Trophoblast cell (in vitro differentiated cells and primary cell): Measurements from ENCODE around the gene HS3ST4.
"Not testable (repeated sequence)": the region's sequence is repeated elsewhere in the genome, so short reads cannot be mapped to it uniquely, and the experiment has no call there.

ENCODE experiments used
- DNase-seq, 2 donors: peaks; one replicate each; pipeline ENCODE4 v3.0.0-alpha.2; 2016
- H2AFZ ChIP-seq: 2 replicates; pipeline ENCODE4 v1.6.1; 2013; ENCODE audit warnings: low read length, moderate library complexity, mild to moderate bottlenecking; ENCODE audit not compliant: insufficient read depth, poor library complexity
- H2AK5ac ChIP-seq: 2 replicates; pipeline ENCODE4 v1.6.1; 2013; ENCODE audit warnings: mild to moderate bottlenecking, low read length
- H2BK120ac ChIP-seq: 2 replicates; pipeline ENCODE4 v1.6.1; 2013; ENCODE audit warnings: low read length, mild to moderate bottlenecking, moderate library complexity; ENCODE audit not compliant: insufficient read depth, poor library complexity
- H2BK12ac ChIP-seq: 2 replicates; pipeline ENCODE4 v1.6.1; 2013; ENCODE audit warnings: mild to moderate bottlenecking, low read length, moderate library complexity
- H2BK5ac ChIP-seq: 2 replicates; pipeline ENCODE4 v1.6.1; 2013; ENCODE audit warnings: low read length, low read depth, moderate library complexity, mild to moderate bottlenecking; ENCODE audit not compliant: poor library complexity
- H3K14ac ChIP-seq: 2 replicates; pipeline ENCODE4 v1.6.1; 2013; ENCODE audit warnings: mild to moderate bottlenecking, low read length
- H3K18ac ChIP-seq: 2 replicates; pipeline ENCODE4 v1.6.1; 2013; ENCODE audit warnings: mild to moderate bottlenecking, low read length
- H3K23ac ChIP-seq: 2 replicates; pipeline ENCODE4 v1.6.1; 2013; ENCODE audit warnings: low read length
- H3K27ac ChIP-seq: 2 replicates; pipeline ENCODE4 v1.5.1; 2013; ENCODE audit warnings: low read depth, mild to moderate bottlenecking, inconsistent platforms, low read length, moderate library complexity
- H3K27me3 ChIP-seq: 2 replicates; pipeline ENCODE4 v1.6.1; 2013; ENCODE audit warnings: inconsistent platforms, mild to moderate bottlenecking, low read length, moderate library complexity; ENCODE audit not compliant: insufficient read depth
- H3K36me3 ChIP-seq, 2 experiments: 1 replicate in 1 of 2; 2 replicates in 1 of 2; pipeline ENCODE4 v1.6.1; 2013; ENCODE audit warnings: low read length in 2 of 2, mild to moderate bottlenecking in 2 of 2, moderate library complexity in 1 of 2; ENCODE audit not compliant: insufficient read depth in 2 of 2, control insufficient read depth in 1 of 2
- H3K4ac ChIP-seq: 2 replicates; pipeline ENCODE4 v1.6.1; 2013; ENCODE audit warnings: low read depth, mild to moderate bottlenecking, low read length, moderate library complexity
- H3K4me1 ChIP-seq, 2 experiments: 1 replicate in 1 of 2; 2 replicates in 1 of 2; pipeline ENCODE4 v1.6.1; 2013; ENCODE audit warnings: low read length in 2 of 2, mild to moderate bottlenecking in 2 of 2, moderate library complexity in 1 of 2; ENCODE audit not compliant: insufficient read depth in 2 of 2, control insufficient read depth in 1 of 2
- H3K4me2 ChIP-seq: 2 replicates; pipeline ENCODE4 v1.6.1; 2013; ENCODE audit warnings: inconsistent platforms, mild to moderate bottlenecking, low read length, moderate library complexity
- H3K4me3 ChIP-seq: 2 replicates; pipeline ENCODE4 v1.5.1; 2013; ENCODE audit warnings: mild to moderate bottlenecking, low read depth, low read length, inconsistent platforms
- H3K79me1 ChIP-seq: one replicate; pipeline ENCODE4 v1.6.1; 2013; ENCODE audit warnings: low read length
- H3K79me2 ChIP-seq: 2 replicates; pipeline ENCODE4 v1.6.1; 2013; ENCODE audit warnings: low read length, mild to moderate bottlenecking; ENCODE audit not compliant: control insufficient read depth, insufficient read depth, poor library complexity
- H3K9ac ChIP-seq: 2 replicates; pipeline ENCODE4 v1.6.1; 2013; ENCODE audit warnings: mild to moderate bottlenecking, low read length
- H3K9me3 ChIP-seq: 2 replicates; pipeline ENCODE4 v1.6.1; 2013; ENCODE audit warnings: low read depth, mild to moderate bottlenecking, control low read depth, inconsistent platforms, low read length; ENCODE audit not compliant: insufficient read depth
- H4K12ac ChIP-seq: 2 replicates; pipeline ENCODE4 v1.6.1; 2013; ENCODE audit warnings: low read depth, mild to moderate bottlenecking, low read length, moderate library complexity
- H4K8ac ChIP-seq: 2 replicates; pipeline ENCODE4 v1.6.1; 2013; ENCODE audit warnings: low read depth, mild to moderate bottlenecking, low read length, moderate library complexity
- H4K91ac ChIP-seq: one replicate; pipeline ENCODE4 v1.6.1; 2013; ENCODE audit warnings: low read depth, mild to moderate bottlenecking, low read length, moderate library complexity
- WGBS: extraction: QIAGEN DNeasy Blood & Tissue Kit; methylation state at CpG from one replicate; pipeline ENCODE4 v1.1.7; 2013; ENCODE audit warnings: missing lambda C conversion rate; ENCODE audit not compliant: insufficient read length, insufficient coverage; ENCODE audit errors: extremely low coverage; 5-methylcytosine and 5-hydroxymethylcytosine counted together

The HS3ST4 gene

GRCh38 chr16:25771216-25771615, 79.5 kb downstream of the HS3ST4 start:
- H3K4me2 ChIP-seq: no peak overlapping the region
- no peak overlapping the region for H4K91ac ChIP-seq
- no peak for DNase-seq
- H3K4me1 ChIP-seq: no peaks in the 10 kb centered on the region
- no peak overlapping the region for H3K27ac ChIP-seq
- H3K4me3 ChIP-seq: no peak overlapping the region
- no peaks in the 10 kb centered on the region for H3K36me3 ChIP-seq
- no peak overlapping the region for H3K18ac ChIP-seq
- no peak overlapping the region for H2AFZ ChIP-seq
- no CpG with 5 or more reads among the region's 1 CpG for WGBS
- no peak overlapping the region for H2BK12ac ChIP-seq
- no peaks in the 10 kb centered on the region for H3K79me1 ChIP-seq
- H4K8ac ChIP-seq: no peak overlapping the region
- H2BK120ac ChIP-seq: no peak overlapping the region
- no peaks in the 10 kb centered on the region for H3K79me2 ChIP-seq
- H2BK5ac ChIP-seq: no peak overlapping the region
- no peak overlapping the region for H3K14ac ChIP-seq
- H2AK5ac ChIP-seq: no peak overlapping the region
- H3K9ac ChIP-seq: no peak overlapping the region
- H3K23ac ChIP-seq: no peak overlapping the region
- no peaks in the 10 kb centered on the region for H3K27me3 ChIP-seq
- H4K12ac ChIP-seq: no peak overlapping the region
- H3K4ac ChIP-seq: no peak overlapping the region
- H3K9me3 ChIP-seq: no peaks in the 10 kb centered on the region

- no peak overlapping the region for H3K4ac ChIP-seq
- DNase-seq: no peak
- no peak overlapping the region for H3K18ac ChIP-seq
- no peak overlapping the region for H3K23ac ChIP-seq
- H4K12ac ChIP-seq: no peak overlapping the region
- H3K14ac ChIP-seq: no peak overlapping the region
- no peaks in the 10 kb centered on the region for H3K27me3 ChIP-seq
- no peak overlapping the region for H2AK5ac ChIP-seq
- H4K91ac ChIP-seq: no peak overlapping the region
- H3K9me3 ChIP-seq: no peaks in the 10 kb centered on the region
- no peak overlapping the region for H3K4me3 ChIP-seq
- H3K4me1 ChIP-seq: no peaks in the 10 kb centered on the region
- WGBS: no CpG with 5 or more reads among the region's 5 CpGs
- no peak overlapping the region for H4K8ac ChIP-seq
- H2AFZ ChIP-seq: no peak overlapping the region
- no peak overlapping the region for H3K9ac ChIP-seq
- H3K79me1 ChIP-seq: no peaks in the 10 kb centered on the region
- H3K79me2 ChIP-seq: no peaks in the 10 kb centered on the region
- no peak overlapping the region for H3K4me2 ChIP-seq
- no peak overlapping the region for H2BK120ac ChIP-seq
- no peaks in the 10 kb centered on the region for H3K36me3 ChIP-seq
- H3K27ac ChIP-seq: no peak overlapping the region
- no peak overlapping the region for H2BK12ac ChIP-seq
- no peak overlapping the region for H2BK5ac ChIP-seq
Measured at GRCh38 chr16:25771812-25772568, 80.2 kb downstream of the HS3ST4 start.

- H3K18ac ChIP-seq, H3K79me1 ChIP-seq, DNase-seq, H4K8ac ChIP-seq, H3K4ac ChIP-seq, H3K36me3 ChIP-seq, H3K23ac ChIP-seq, H3K27ac ChIP-seq, H3K14ac ChIP-seq, H2AFZ ChIP-seq, H4K12ac ChIP-seq, H3K4me3 ChIP-seq, H3K9me3 ChIP-seq, H4K91ac ChIP-seq, H3K4me2 ChIP-seq, H3K27me3 ChIP-seq, H2BK12ac ChIP-seq, H2AK5ac ChIP-seq, H3K9ac ChIP-seq, H3K79me2 ChIP-seq, H2BK5ac ChIP-seq, H3K4me1 ChIP-seq, H2BK120ac ChIP-seq: not testable (repeated sequence)
- WGBS: no CpG with 5 or more reads among the region's 2 CpGs
Measured at GRCh38 chr16:25776214-25776613, 84.5 kb downstream of the HS3ST4 start.

GRCh38 chr16:25783226-25783625, 91.5 kb downstream of the HS3ST4 start:
- Histone ChIP-seq H3K36me3 (no peaks in the 10 kb centered on the region), H3K9me3 (no peaks in the 10 kb centered on the region), H3K14ac (no peak overlapping the region), H3K27me3 (no peaks in the 10 kb centered on the region), H3K9ac (no peak overlapping the region), H2BK120ac (no peak overlapping the region), H4K91ac (no peak overlapping the region), H2BK12ac (no peak overlapping the region), H2AK5ac (no peak overlapping the region), H3K79me1 (no peaks in the 10 kb centered on the region), H3K27ac (no peak overlapping the region), H2BK5ac (no peak overlapping the region), H3K79me2 (no peaks in the 10 kb centered on the region), H3K4me2 (no peak overlapping the region), H3K4me3 (no peak overlapping the region), H2AFZ (no peak overlapping the region), H4K8ac (no peak overlapping the region), H4K12ac (no peak overlapping the region), H3K4me1 (no peaks in the 10 kb centered on the region), H3K4ac (no peak overlapping the region), H3K18ac (no peak overlapping the region), H3K23ac (no peak overlapping the region)
- no peak for DNase-seq
- no CpG with 5 or more reads among the region's 1 CpG for WGBS
